Measurements from ENCODE around the gene ECSCR.
A peak's percentile ranks its signal among the peaks of the same experiment; 100 is the strongest.

ECSCR gene

DNA sequence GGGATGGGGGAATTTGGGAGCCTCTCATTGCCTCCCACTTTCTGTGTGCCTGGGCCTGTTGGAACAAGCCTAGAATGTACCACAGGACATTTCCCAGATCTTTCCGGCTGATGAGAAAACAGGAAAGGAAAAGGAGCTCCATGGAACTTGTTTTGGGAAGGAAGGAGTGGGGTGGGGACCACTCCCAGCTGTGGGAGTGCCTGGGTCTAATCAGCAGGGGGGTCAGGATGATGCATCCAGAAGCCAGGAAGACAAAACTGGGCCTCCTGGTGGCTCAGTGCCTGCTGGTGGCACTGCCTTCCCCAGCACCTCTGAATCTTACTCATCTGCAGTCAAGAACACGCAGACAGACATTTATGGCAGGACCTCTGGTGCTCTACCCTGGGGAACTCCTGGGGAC is 11.0 kb upstream of the ECSCR start:
- no peak for DNase-seq

DNA sequence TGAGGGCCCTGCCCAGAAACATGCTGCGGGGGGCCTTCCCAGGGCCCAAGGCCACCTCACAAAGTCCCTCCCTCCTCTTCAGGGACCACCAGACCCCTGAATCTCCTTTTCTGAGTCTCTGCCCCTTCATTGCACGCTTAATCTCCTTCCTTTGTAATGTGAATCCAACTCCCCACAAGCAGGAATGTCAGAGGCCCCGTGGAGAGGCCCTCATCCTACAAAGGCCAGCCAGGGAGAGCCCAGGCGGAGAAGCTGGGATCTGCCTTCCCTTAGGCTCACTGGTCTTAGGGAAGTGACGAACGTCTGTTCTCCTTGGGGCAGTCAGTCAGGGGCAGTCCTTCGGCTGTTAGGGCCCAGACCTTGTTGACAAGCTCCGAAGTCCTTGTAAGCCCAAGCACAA is 10.6 kb upstream of the ECSCR start:
- no peak for DNase-seq

DNA sequence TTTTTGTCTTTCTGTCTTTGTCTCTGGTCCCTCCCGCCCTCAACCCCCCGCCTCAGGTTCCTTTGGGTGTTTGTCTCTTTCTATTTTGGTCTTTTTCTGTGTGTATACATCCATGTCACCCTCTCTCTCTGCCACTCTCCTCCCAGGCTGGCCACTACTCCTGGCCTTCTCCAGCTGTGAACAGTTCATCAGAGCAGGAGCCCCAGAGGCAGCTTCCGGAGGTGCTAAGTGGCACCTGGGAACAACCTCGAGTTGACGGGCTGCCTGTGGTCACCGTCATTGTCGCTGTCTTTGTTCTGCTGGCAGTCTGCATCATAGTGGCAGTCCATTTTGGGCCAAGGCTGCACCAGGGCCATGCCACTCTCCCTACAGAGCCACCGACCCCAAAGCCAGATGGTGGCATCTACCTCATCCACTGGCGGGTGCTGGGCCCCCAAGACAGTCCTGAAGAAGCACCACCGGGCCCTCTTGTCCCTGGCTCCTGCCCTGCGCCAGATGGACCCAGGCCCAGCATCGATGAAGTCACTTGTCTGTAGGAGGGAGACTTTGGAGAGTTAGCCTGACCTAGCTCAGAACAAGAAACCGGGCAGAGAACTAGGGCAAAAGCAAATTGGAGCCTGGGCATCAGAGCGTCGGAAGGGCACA is 10.0 kb upstream of the ECSCR start:
- DNase-seq = peak in 1 of 2 donors; percentile 36

DNA sequence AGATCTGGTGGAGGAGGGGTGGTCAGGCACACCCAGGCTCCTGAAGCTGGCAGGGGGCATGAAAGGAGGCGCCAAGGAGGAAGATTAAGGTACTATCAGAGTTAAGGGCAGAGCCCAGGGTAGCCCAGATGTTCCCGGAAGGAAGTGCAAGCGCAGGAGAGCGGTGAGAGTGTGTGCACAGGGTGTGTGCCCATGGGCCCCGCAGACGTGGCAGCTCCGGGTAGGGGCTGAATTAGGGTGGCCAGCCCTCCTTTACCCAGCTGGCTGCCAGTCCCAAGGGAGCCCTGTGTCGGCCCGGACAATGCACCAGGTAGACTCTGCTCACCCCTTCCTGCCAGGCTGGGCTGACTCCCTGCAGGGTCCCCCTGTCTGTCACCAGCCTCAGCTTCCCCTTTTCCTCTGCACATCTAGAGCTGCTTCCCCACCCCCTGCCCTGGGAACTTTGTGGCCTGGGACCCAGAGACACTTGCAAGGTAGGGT is 8.3 kb upstream of the ECSCR start, which contains the start of gene SMIM33:
TSS of gene SMIM33 (plus strand) at position 184 of the 480 bp plus-strand sequence. CDS start at position 302, 118 bp downstream.
- peak in 1 of 2 donors; percentile 46 for DNase-seq

DNA sequence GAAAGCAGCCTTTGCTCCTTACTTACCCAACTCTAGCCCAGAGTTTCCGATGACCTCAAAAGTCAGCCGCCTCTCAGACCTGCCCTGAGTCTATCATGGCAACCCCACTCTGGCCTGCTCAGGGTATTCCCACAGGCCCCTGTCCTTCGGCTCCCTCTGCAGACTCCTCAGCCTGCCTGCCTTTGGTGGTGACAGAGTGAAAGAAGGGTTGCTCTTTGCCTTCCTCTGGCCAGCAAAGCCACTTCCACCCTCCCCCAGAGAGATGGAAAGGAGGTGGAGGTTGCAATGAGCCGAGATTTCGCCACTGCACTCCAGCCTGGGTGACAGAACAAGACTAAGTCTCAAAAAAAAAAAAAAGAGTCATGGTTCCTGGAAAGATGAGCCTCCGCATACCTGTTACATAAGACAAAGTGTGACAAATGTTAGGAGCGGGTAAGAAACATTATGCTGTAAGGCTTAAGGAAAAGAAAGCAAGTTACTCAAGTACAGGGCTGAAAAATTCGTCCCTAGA is 5.9 kb upstream of the ECSCR start:
- DNase-seq = no peak

DNA sequence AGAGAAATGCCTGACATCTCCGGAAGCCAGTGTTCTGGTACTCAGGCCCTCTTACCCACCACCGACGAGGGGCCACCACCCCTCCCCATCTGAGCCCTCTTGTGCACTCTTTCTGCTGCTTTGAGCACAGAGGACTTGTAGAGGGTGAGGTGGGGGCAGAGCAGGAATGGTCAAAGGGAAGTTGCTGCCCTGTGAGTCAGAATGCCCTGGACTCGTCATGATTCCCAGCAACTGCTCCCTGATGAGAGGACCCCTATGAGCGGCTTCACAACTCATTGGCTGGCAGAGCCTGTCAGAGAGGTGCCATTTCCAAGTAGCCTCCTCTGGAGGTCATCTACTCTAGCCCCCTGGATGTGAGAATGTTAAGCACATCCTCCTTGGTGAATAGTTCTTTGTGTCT is 845 bp downstream of the ECSCR start:
- DNase-seq = no peak

DNA sequence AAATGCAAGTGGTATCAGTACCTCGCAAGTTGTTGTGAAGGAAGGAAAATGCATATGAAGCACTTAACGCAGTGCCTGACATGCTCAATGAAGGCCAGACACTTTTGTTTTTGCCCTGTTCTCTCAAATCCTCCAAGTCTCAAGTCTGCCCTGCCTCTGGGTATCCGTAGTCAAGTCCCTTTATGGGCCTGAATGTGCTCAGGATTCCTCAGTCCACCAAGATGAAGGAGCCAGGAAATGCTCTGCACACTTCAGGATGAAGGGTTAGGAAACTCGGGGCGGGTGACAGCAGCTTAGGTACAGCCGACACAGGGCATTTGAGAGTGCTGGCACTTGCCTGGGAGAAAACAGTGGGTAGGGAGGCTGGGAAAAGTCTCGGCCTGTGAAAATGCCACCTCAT is 1.4 kb downstream of the ECSCR start:
- no peak for DNase-seq

DNA sequence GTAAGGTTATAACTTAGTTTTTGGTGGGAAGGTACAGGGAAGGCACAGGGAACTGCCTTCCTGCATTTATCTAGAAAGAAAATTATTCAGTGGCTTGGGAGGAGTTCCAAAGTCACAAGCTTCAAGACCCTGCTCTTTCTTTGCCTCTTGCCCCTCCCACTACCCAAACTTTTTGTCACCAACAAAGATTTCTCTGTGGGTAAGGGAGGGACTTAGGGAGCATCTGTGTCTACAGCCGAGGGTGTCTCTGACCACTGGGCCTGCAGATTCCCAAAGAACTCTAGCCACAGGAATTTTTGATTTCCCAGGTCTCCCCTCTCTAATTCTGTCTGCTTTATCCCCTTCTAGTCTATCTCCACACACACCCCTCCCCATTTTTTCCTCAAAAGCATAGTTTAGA is 2.1 kb downstream of the ECSCR start:
- DNase-seq = no peak

DNA sequence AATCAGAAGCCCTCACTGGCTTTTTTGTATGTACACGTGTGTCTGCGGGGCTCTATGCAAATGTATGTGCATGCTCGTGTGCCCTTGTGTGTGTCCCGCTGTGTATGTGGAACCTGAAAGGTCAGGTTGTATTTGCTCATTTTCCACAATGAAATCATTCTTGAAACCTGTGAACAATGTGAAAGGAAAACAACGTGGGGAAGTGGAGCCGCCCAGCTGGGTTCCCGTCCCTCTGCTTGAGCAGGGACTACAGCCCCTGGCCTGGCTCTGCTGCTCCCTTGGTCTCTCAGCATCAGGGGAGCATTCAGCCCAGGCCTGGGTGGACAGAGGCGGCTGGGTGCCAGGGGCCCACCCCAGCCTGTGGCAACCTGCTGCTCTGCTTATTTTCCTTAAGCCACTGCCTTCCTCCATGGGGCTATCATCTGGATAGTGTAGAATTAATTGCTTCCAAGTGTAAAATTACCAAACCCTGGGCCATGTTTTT is 3.0 kb downstream of the ECSCR start:
- peak in 1 of 2 donors; percentile 60 for DNase-seq

DNA sequence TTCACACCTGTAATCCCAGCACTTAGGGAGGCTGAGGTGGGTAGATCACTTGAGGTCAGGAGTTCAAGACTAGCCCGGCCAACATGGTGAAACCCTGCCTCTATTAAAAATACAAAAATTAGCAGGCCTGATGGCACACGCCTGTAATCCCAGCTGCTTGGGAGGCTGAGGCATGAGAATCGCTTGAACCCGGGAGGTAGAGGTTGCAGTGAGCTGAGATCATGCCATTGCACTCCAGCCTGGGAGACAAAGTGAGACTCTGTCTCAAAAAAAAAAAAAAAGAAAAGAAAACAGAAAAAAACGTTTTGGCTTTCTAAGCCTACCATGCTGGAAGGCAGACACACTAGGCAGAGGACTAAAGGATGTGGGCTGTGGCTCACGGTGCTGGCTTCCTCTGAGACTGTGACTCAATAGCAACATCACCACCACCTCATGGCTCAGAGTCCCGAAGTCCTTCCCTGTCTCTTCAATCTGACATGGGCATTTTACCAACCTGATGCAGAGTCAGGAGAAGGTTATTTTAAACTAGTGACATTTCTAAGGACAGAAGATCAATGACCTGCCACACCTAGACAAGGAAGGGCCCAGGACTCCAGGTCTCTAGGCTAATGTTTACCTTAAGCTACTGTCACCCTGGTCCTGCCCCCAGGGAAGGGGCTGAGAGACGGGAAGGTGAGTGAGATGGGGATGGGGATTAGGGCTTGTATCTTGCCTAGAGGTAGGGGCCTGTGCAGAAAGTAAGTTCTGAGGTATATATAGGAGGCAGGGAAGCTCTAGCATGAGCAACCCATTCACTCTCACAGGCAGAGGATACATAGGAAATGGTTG is 3.7 kb downstream of the ECSCR start:
- peak; percentile 72 to 76 for DNase-seq

DNA sequence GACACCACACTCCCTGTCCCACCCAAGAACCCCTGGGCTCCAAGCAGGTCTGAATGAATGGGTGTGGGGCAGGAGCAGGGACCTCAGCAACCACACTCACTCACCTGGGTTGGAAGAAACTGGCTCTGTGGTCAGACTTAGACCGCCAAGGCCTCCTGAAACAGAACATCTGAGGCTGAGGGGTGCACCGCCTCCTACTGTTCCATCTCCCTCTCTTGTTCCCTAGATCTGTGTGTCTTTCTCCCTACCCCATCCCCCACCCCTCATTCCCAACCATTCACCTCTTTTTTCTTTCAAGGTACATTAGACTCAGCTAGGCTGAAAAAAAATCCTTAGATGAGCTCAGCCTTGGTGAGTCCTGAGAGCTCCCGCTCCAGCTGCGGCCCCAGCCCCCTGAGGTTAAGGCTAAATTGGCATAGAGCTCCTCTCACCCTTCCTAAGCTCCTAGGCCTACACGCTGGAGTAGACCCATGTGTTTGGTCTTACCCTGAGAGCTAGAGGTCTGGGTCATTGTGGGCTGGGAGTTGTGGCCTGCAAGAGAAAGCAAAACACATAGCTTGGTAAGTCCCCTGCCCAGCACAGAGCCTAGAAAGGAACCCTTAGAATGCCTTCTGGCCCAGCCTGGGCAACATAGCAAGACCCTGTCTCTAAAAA is 4.8 kb downstream of the ECSCR start:
- no peak for DNase-seq

DNA sequence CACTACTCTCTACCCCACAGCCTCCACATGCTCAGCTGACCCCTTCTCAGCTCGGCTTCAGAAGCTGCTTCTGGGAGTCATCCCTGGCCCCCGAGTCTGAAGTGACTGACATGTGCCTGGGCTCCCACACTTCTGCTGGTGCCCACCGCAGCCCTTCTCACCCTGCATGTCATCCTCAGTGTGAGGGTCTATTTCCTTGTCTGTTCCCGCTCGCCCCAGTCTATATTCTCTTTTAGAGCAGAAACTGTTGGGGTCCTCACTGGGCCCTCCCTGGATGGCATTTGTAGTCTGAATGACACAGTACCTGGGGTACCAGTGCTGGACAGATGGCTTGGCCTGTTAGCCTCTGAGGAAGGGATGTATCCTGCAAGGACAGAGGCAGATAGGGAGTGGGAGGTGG is 5.3 kb downstream of the ECSCR start:
- no peak for DNase-seq

DNA sequence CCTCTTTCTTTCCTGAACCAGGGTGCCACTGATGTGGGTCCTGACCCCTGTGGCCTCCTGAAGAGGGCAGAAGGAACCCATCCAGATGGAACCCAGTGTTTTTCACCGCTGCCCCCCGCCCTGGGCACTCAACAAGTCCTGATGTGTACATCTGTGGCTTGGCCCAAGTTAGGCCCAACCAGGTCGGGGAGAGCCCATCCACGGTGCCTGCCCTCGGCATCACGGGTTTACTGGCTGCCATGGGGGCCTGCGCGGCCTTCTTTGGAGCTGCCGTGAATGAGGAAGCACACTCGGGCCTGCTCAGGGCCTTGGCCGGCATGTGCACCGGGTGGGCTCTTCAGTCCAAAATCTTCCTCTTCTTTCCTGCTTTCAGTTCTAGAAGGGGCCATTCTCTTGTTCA is 5.8 kb downstream of the ECSCR start:
- DNase-seq = no peak

DNA sequence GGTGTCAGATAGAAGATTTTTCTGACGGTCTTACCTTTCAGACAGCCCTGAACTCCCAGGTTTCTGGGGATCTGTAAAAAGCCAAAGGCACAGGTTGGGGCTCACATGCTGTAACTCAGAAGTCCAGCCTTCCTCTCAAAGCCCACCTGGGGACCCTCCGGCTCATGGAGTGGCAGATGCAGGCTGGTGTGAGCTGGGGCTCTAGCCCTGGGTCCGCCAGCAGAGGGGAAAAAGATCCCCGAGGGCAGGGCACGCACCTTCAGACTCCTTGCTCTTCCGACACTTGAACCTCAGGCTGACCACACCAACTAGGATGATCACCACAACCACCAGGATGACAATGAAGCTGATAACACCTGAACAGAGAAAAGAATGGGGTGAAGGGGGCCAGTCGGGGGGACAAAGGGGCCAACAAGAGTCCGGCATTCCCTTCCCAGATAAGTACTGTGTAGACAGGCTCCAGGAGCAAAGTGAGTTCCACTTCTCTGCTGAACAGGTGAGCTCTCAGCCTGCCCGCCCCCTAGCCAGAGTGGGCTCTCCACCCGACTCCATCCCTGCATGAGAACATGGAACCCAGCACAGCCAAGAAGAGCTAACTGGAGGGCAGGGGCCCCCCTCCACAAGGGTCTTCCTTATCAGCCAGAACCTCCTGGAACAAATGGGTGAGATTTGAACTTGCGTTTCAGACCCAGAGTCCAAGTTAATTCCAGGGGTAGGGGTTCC is 7.8 kb downstream of the ECSCR start:
- no peak for DNase-seq

DNA sequence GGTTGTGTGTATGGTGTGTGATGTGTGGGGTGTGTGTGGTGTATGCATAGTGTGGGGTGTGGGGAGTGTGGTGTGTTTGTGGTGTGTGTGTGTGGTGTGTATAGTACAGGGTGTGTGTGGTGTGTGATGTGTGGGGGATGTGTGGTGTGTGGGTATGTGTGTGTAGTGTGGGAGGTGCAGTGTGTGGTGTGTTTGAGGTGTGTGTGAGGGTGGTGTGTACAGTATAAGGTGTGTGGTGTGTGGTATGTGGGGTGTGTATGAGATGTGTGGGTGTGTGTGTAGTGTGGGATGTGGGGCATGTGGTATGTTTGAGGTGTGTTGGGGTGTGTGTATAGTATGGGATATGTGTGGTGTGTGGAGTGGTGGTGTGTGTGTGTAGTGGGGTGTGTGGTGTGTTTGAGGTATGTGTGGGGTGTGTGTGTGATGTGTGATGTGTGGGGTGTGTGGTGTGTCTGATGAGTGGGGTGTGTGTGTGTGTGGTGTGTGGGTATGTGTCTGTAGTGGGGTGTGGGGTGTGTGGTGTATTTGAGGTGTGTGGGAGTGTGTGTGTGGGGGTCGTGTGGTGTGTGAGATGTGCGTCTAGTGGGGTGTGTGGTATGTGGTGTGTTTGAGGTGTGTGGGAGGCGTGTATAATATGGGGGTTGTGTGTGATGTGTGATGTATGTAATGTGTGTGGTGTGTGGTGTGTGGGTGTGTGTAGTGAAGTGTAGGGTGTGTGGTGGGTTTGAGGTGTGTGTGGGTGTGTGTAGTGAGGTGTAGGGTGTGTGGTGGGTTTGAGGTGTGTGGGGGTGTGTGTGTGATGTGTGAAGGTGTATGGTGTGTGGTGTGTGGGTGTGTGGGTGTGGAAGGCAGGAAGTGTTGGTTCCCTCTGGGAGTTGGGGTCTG is 8.6 kb downstream of the ECSCR start:
- DNase-seq = no peak

DNA sequence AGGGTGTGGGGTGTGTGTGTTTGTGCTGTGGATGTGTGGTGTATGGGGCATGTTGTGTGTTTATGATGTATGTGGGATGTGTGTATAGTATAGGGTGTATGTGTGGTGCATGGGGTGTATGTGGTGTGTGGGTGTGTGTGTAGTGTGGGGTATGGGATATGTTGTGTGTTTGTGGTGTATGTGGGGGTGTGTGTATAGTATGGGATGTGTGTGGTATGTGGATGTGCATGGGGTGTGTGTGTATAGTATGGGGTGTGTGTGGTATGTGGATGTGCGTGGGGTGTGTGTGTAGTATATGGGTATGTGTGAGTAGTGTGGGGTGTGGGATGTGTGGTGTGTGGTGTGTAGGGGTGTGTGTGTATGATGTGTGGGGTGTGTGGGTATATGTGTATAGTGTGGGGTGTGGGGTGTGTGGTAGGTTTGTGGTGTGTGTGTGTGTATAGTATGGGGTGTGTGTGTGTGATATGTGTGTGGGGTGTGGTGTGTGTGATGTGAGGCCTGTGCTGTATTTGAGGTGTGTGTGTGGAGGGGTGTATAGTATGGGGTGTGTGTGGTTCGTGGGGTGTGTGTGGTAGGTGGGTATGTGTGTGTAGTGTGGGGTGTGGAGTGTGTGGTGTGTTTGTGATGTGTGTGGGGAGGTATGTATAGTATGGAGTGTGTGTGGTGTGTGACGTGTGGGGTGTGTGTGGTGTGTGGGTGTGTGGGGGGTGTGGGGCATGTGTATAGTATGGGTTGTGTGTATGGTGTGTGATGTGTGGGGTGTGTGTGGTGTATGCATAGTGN is 10.5 kb downstream of the ECSCR start:
- DNase-seq = no peak

DNA sequence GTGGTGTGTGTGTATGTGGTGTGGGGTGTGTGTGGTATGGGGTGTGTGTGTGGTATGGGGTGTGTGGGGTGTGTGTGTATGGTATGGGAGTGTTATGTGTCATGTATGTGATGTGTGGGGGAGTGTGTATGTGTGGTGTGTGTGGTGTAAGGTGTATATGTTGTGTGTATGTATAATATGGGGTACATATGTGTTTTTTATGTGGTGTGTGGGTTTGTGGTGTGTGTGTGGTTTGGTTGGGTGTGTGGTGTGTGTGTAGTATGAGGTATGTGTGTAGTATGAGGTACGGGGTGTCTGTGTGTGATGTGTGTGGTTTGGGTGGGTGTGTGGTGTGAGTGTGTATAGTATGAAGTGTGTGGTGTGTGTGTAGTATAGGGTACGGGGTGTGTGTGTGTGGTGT is 11.4 kb downstream of the ECSCR start:
- no peak for DNase-seq

DNA sequence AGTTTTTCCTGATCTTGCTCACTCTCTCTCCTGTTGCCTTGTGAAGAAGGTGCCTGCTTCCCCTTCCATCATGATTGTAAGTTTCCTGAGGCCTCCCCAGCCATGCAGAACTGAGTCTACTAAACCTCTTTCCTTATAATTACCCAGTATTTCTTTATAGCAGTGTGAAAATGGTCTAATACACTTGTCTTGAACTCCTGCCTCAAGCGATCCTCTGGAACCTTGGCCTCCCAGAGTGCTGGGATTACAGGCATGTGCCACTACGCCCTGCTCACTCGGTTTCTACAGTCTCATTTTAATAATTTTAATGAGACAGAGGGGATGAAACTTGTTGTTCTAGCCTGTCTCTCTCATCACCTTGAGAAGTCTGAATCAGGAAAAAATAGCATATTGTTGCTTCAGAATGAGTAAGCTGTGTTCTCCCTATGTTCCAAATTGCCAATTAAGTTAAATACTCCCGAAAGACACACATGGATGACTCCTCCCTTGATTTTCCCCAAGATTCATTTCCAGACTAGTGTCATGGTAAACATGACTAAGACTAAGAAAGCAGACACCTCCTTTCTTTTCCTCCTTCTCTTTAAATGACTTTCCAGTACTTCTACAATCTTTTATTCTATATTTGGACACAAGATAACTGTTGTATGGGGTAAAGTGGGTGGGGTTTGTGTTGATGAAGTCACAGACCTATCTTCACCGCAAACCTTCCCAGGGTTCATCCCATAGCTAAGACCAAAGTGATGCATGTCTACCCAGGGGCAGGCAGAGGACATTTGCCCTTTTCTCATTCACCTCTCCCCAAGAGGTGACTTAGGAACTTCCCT is 15.4 kb downstream of the ECSCR start:
- peak in 1 of 2 donors; percentile 50 for DNase-seq

DNA sequence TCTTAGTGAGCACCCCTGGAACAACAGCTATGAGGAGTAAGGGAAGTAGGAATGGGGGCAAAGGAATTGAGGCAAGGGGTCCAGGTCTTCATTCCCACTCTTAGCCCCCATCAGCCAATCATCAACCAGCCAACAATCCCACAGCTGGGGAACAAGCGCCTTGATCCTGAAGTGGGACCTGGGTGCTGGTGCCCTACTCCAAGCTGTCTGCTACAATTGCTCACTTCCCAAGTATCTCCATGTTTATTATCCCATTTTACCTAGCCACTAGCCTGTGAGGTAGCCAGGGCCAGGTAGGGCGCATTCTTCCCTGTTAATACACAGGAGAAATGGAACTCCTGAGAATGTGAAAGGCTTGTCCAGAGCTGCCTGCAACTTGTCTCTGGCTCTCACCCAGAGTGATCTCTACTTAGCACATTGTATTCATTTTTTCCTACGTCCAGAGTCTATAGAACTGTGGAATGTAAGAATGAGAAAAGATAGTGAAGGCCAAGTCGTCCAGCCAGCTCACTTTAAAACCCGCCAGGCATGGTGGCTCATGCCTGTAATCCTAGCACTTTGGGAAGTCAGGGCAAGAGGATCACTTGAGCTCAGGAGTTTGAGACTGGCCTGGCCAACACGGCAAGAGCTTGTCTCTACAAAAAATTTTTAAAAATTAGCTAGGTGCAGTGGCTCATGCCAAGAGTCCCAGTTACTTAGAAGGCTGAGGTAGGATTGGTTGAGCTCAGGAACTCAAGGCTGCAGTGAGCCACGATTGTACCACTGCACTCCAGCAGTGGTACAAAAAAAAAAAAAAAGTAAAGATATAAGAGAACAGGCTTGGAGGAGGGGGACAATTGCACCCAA is 17.0 kb downstream of the ECSCR start:
- no peak for DNase-seq
